ENCODE results near the gene SLC2A8. TPM values are rescaled to one million over a fixed set of nuclear protein-coding genes. Genes with fewer than 3 reads are reported as not detected.

SLC2A8 gene
- total RNA-seq, 1 donor from 2014 or later = 36.0 TPM

GRCh38 chr9:127424676-127424999, 27.7 kb downstream of the SLC2A8 start:
- H3K4me1 Mint-ChIP-seq = peaks cover 37% of the 10 kb centered on the region
- peaks cover 5% of the 10 kb centered on the region for H3K36me3 Mint-ChIP-seq
- peak overlapping the region; percentile 98 for H3K4me3 Mint-ChIP-seq
- no peak for TF ChIP-seq CTCF (IDR thresholded peaks at IDR 0.05; ENCODE audit: unreplicated experiment)
- H3K27ac Mint-ChIP-seq = peak overlapping the region; percentile 100
- no peaks in the 10 kb centered on the region for H3K27me3 Mint-ChIP-seq (ENCODE audit: low read depth)
- H3K9me3 Mint-ChIP-seq = no peaks in the 10 kb centered on the region
- DNase-seq (ENCODE audit: low spot score in 2 of 2, unreplicated experiment in 2 of 2) = no peak

- no peak for TF ChIP-seq CTCF (IDR thresholded peaks at IDR 0.05; ENCODE audit: unreplicated experiment)
- Mint-ChIP-seq H3K27me3 (ENCODE audit: low read depth) (no peaks in the 10 kb centered on the region), H3K27ac (no peak overlapping the region), H3K4me3 (peak overlapping the region; percentile 7), H3K9me3 (no peaks in the 10 kb centered on the region), H3K36me3 (peaks cover 18% of the 10 kb centered on the region), H3K4me1 (peaks cover 37% of the 10 kb centered on the region)
- DNase-seq (ENCODE audit: low spot score in 2 of 2, unreplicated experiment in 2 of 2) = no peak
These were observed 29.8 kb downstream of the SLC2A8 start for GRCh38 chr9:127426756-127427155.

- DNase-seq (ENCODE audit: low spot score in 2 of 2, unreplicated experiment in 2 of 2) = no peak
- H3K4me1 Mint-ChIP-seq = peaks cover 25% of the 10 kb centered on the region
- H3K27ac Mint-ChIP-seq = no peak overlapping the region
- no peaks in the 10 kb centered on the region for H3K9me3 Mint-ChIP-seq
- peaks cover 20% of the 10 kb centered on the region for H3K36me3 Mint-ChIP-seq
- H3K27me3 Mint-ChIP-seq (ENCODE audit: low read depth) = no peaks in the 10 kb centered on the region
- no peak for TF ChIP-seq CTCF (IDR thresholded peaks at IDR 0.05; ENCODE audit: unreplicated experiment)
- H3K4me3 Mint-ChIP-seq = no peak overlapping the region
These were observed 31.4 kb downstream of the SLC2A8 start for GRCh38 chr9:127428348-127428747.

GRCh38 chr9:127430415-127430814, 33.4 kb downstream of the SLC2A8 start:
- H3K4me1 Mint-ChIP-seq = peaks cover 12% of the 10 kb centered on the region
- H3K27ac Mint-ChIP-seq = no peak overlapping the region
- H3K36me3 Mint-ChIP-seq = peaks cover 31% of the 10 kb centered on the region
- DNase-seq (ENCODE audit: low spot score in 2 of 2, unreplicated experiment in 2 of 2) = no peak
- no peak for TF ChIP-seq CTCF (IDR thresholded peaks at IDR 0.05; ENCODE audit: unreplicated experiment)
- no peaks in the 10 kb centered on the region for H3K9me3 Mint-ChIP-seq
- no peak overlapping the region for H3K4me3 Mint-ChIP-seq
- no peaks in the 10 kb centered on the region for H3K27me3 Mint-ChIP-seq (ENCODE audit: low read depth)

- DNase-seq (ENCODE audit: low spot score in 2 of 2, unreplicated experiment in 2 of 2) = no peak
- Mint-ChIP-seq H3K36me3 (peaks cover 40% of the 10 kb centered on the region), H3K4me3 (no peak overlapping the region), H3K27me3 (ENCODE audit: low read depth) (no peaks in the 10 kb centered on the region), H3K27ac (peak overlapping the region; percentile 93), H3K4me1 (peaks cover 11% of the 10 kb centered on the region), H3K9me3 (no peaks in the 10 kb centered on the region)
- no peak for TF ChIP-seq CTCF (IDR thresholded peaks at IDR 0.05; ENCODE audit: unreplicated experiment)
These were observed 40.7 kb downstream of the SLC2A8 start for GRCh38 chr9:127437497-127438264.

Measured in mesothelial cell of epicardium (in vitro differentiated cells).